Upper lobe of left lung (tissue), 4 donors: ENCODE data around the gene CD302.

ENCODE experiments used
- EP300 ChIP-seq, 4 donors: sonication (generic); formaldehyde crosslinking; IDR thresholded peaks; one replicate each; pipeline ENCODE4 v1.5.1; 2017; ENCODE audit warnings: antibody characterized with exemption in 4 of 4, control low read depth in 2 of 4
- POLR2A ChIP-seq, 4 donors: fragments of 450-650 bp; IDR thresholded peaks; one replicate each; pipeline ENCODE4 v1.5.1; 2016 to 2017; ENCODE audit warnings: antibody characterized with exemption in 4 of 4, mild to moderate bottlenecking in 2 of 4
- POLR2AphosphoS5 ChIP-seq, 2 donors: sonication (generic); formaldehyde crosslinking; IDR thresholded peaks; one replicate each; pipeline ENCODE4 v1.5.1; 2017; ENCODE audit warnings: antibody characterized with exemption in 2 of 2
- TF ChIP-seq, protein P1 (sequence below), 6 experiments: fragments of 450-650 bp in 4 of 6; fragments of 200-600 bp in 2 of 6; sonication (generic) in 2 of 6; IDR thresholded peaks; one replicate each; pipeline ENCODE4 v1.5.1; 2016 to 2019; ENCODE audit warnings: antibody characterized with exemption in 6 of 6

GRCh38 chr2:159744363-159744762, 53.6 kb downstream of the CD302 start:
- TF ChIP-seq POLR2AphosphoS5 (IDR thresholded peaks at IDR 0.05) (no peak), POLR2A (IDR thresholded peaks at IDR 0.05) (no peak), EP300 (IDR thresholded peaks at IDR 0.05) (no peak)
- TF ChIP-seq, protein P1, sequence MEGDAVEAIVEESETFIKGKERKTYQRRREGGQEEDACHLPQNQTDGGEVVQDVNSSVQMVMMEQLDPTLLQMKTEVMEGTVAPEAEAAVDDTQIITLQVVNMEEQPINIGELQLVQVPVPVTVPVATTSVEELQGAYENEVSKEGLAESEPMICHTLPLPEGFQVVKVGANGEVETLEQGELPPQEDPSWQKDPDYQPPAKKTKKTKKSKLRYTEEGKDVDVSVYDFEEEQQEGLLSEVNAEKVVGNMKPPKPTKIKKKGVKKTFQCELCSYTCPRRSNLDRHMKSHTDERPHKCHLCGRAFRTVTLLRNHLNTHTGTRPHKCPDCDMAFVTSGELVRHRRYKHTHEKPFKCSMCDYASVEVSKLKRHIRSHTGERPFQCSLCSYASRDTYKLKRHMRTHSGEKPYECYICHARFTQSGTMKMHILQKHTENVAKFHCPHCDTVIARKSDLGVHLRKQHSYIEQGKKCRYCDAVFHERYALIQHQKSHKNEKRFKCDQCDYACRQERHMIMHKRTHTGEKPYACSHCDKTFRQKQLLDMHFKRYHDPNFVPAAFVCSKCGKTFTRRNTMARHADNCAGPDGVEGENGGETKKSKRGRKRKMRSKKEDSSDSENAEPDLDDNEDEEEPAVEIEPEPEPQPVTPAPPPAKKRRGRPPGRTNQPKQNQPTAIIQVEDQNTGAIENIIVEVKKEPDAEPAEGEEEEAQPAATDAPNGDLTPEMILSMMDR (IDR thresholded peaks at IDR 0.05) = no peak
